HEK293T (cell line): ENCODE data around the gene KCTD4.

Experiments used
- CTCF ChIA-PET: fragments of 350-600 bp; formaldehyde crosslinking; extraction: SDS; loops from one replicate; lab custom pipeline; 2021; ENCODE audit warnings: antibody characterized with exemption, inconsistent platforms; lab: Yijun Ruan, JAX
- POLR2A ChIA-PET: fragments of 350-600 bp; formaldehyde crosslinking; extraction: SDS; loops from one replicate; lab custom pipeline; 2020; ENCODE audit warnings: antibody characterized with exemption, inconsistent platforms; lab: Yijun Ruan, JAX
- DNase-seq: peaks from one replicate; pipeline ENCODE4 v3.0.0; 2012; ENCODE audit warnings: mixed read lengths; ENCODE audit errors: extremely low spot score
- ARNT ChIP-seq: fragments of 450-650 bp; IDR thresholded peaks from 2 replicates; pipeline ENCODE4 v1.6.1; 2017; ENCODE audit warnings: mild to moderate bottlenecking
- BHLHE40 ChIP-seq: fragments of 450-650 bp; IDR thresholded peaks from 2 replicates; pipeline ENCODE4 v1.6.1; 2016; ENCODE audit warnings: mild to moderate bottlenecking, moderate library complexity, borderline replicate concordance
- CTBP1 ChIP-seq: fragments of 450-650 bp; IDR thresholded peaks from 2 replicates; pipeline ENCODE4 v1.6.1; 2016; ENCODE audit warnings: borderline replicate concordance
- ELF4 ChIP-seq: fragments of 450-650 bp; IDR thresholded peaks from 2 replicates; pipeline ENCODE4 v1.6.1; 2017; ENCODE audit warnings: antibody characterized with exemption
- FOXA1 ChIP-seq: fragments of 450-650 bp; IDR thresholded peaks from 2 replicates; pipeline ENCODE4 v1.6.1; 2016; ENCODE audit warnings: mild to moderate bottlenecking
- FOXK2 ChIP-seq: fragments of 450-650 bp; IDR thresholded peaks from 2 replicates; pipeline ENCODE4 v1.6.1; 2016; ENCODE audit warnings: mild to moderate bottlenecking
- FOXM1 ChIP-seq: fragments of 450-650 bp; IDR thresholded peaks from 2 replicates; pipeline ENCODE4 v1.6.1; 2017; ENCODE audit warnings: mild to moderate bottlenecking, borderline replicate concordance
- HDGF ChIP-seq: fragments of 450-650 bp; IDR thresholded peaks from 2 replicates; pipeline ENCODE4 v1.6.1; 2017; ENCODE audit warnings: antibody characterized with exemption, borderline replicate concordance
- L3MBTL2 ChIP-seq: fragments of 450-650 bp; conservative IDR thresholded peaks from 2 replicates; pipeline ENCODE4 v1.6.1; 2016; ENCODE audit warnings: mild to moderate bottlenecking
- LEF1 ChIP-seq: fragments of 450-650 bp; IDR thresholded peaks from 2 replicates; pipeline ENCODE4 v1.6.1; 2017; ENCODE audit warnings: mild to moderate bottlenecking, borderline replicate concordance
- NFRKB ChIP-seq: fragments of 450-650 bp; IDR thresholded peaks from 2 replicates; pipeline ENCODE4 v1.6.1; 2016; ENCODE audit warnings: mild to moderate bottlenecking, moderate library complexity
- SP1 ChIP-seq: fragments of 450-650 bp; IDR thresholded peaks from 2 replicates; pipeline ENCODE4 v1.6.1; 2017
- SUZ12 ChIP-seq: fragments of 450-650 bp; IDR thresholded peaks from 2 replicates; pipeline ENCODE4 v1.6.1; 2016; ENCODE audit warnings: mild to moderate bottlenecking
- TARDBP ChIP-seq: fragments of 450-650 bp; IDR thresholded peaks from 2 replicates; pipeline ENCODE4 v1.6.1; 2016
- ZNF384 ChIP-seq: fragments of 450-650 bp; IDR thresholded peaks from 2 replicates; pipeline ENCODE4 v1.6.1; 2016
- TF ChIP-seq, protein P1 (sequence below): fragments of 450-650 bp; IDR thresholded peaks from 2 replicates; pipeline ENCODE4 v1.6.1; 2016

The KCTD4 gene

DNA sequence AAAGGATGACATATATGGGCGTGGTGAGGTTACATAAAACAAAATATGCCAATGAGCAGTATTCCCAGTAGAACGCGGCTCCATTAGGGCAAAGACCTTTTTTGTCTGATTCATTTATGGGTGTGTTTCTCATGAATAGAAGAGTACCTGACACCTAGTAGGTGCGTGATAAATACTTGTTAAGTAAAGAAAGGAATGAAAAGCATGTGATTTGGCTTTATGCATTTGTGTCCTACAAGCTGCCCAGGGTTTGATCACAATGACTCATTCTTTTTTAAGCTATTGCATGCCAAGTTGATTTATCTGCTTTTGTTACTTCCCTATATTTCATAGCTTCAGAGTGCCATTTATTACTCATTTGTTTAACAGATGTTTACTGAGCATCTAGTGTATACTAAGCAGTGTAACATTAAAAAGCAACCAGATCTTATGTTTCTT is 19.1 kb upstream of the KCTD4 start:
- TF ChIP-seq, protein P1, sequence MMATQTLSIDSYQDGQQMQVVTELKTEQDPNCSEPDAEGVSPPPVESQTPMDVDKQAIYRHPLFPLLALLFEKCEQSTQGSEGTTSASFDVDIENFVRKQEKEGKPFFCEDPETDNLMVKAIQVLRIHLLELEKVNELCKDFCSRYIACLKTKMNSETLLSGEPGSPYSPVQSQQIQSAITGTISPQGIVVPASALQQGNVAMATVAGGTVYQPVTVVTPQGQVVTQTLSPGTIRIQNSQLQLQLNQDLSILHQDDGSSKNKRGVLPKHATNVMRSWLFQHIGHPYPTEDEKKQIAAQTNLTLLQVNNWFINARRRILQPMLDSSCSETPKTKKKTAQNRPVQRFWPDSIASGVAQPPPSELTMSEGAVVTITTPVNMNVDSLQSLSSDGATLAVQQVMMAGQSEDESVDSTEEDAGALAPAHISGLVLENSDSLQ = peak; percentile 72
- TF ChIP-seq SUZ12 (no peak), FOXA1 (no peak)
- CTCF ChIA-PET = no interaction called here

DNA sequence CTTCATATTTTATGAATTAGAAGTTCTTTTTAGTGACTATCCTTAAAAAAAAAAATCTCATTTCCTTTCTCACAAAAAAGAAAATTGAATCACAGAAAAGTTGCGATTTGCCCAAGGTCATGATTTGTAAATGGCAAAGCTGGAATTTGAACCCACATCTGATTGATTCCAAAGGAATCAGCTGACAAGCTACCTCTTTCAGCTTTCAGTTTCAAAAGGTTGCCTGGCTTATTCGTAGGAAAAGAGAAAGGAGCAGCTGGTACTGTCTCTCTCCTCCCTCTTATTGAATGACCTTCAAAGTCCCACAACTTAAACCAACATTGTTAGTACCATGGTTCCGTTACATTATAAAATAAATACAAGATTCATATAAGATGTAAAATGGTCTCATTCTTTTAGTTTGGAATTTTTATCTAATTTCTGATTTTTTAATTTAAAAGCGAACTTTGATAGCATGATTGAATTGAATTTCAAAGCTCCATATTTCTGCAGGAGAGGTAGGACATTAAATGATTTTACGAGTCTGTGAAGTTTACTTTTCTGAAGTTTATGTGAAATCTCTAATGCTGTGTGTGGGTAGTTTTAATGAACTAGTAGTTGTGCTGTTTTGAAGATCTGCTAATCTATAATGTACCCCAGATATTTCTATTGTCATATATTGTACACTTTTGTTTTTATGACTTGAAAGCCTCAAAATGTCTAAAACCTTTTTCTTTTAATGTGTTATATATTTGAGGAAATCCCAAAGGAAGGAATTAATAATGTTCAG is 18.5 kb upstream of the KCTD4 start:
- POLR2A ChIA-PET = no interaction called here

More for the DNA sequence above, 19.1 kb upstream of the KCTD4 start:
- DNase-seq = no peak
- POLR2A ChIA-PET = no interaction called here

DNA sequence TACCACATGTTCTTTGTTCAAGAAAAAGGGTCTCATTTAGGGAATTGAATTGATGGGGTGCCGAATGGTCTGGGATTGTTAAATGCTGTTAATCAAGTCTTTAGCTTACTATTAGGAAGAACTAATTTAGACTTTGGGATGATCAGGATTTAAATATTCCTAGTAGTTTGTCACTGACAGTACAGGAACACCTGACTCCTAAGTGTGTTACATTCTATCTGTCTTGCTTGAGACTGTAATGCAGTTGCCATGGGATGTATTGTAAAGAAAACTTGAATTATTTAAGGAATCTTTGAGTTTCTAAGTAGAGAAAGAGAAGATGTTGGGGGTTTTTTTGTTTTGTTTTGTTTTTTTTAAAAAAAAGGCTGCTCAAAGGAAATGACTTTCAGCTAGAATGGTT is 17.8 kb upstream of the KCTD4 start:
- POLR2A ChIA-PET = no interaction called here
- CTCF ChIA-PET = no interaction called here
- DNase-seq = no peak
- TF ChIP-seq BHLHE40 = no peak
- TF ChIP-seq ZNF384 = no peak
- TF ChIP-seq ELF4 = no peak
- TF ChIP-seq L3MBTL2 = no peak
- TF ChIP-seq CTBP1 = no peak
- no peak for TF ChIP-seq SP1
- no peak for TF ChIP-seq LEF1
- no peak for TF ChIP-seq NFRKB
- no peak for TF ChIP-seq SUZ12
- TF ChIP-seq FOXA1 = no peak
- no peak for TF ChIP-seq FOXM1
- no peak for TF ChIP-seq ARNT
- no peak for TF ChIP-seq HDGF
- TF ChIP-seq, protein P1 = no peak
- TF ChIP-seq FOXK2 = no peak

More for the DNA sequence above, 18.5 kb upstream of the KCTD4 start:
- CTCF ChIA-PET = no interaction called here
- no peak for DNase-seq
- TF ChIP-seq BHLHE40 (no peak), FOXM1 (no peak), NFRKB (no peak)

DNA sequence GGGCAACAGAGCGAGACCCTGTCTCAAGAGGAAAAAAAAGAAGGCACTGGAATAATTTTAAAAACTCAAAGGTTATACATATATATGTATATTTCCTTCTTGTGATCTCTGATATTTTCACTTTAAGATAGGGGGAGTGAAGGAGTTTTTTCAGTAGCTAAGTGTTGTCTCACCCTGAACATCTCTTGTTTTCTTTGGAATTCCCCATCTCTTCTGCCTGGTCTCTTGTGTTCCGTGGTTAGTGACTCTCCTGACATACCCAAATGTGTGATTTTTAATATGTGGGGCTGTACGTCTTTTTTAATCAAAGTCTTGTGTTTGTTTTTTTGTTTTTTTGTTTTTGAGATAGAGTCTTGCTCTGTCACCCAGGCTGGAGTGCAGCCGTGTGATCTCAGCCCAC is 15.3 kb upstream of the KCTD4 start:
- CTCF ChIA-PET = no interaction called here
- POLR2A ChIA-PET = no interaction called here
- TF ChIP-seq ARNT (no peak), SUZ12 (no peak), TARDBP (no peak), LEF1 (no peak), FOXM1 (no peak), ELF4 (no peak), FOXK2 (no peak), NFRKB (no peak), FOXA1 (no peak), HDGF (no peak)
- TF ChIP-seq, protein P1 = no peak
- DNase-seq = no peak

DNA sequence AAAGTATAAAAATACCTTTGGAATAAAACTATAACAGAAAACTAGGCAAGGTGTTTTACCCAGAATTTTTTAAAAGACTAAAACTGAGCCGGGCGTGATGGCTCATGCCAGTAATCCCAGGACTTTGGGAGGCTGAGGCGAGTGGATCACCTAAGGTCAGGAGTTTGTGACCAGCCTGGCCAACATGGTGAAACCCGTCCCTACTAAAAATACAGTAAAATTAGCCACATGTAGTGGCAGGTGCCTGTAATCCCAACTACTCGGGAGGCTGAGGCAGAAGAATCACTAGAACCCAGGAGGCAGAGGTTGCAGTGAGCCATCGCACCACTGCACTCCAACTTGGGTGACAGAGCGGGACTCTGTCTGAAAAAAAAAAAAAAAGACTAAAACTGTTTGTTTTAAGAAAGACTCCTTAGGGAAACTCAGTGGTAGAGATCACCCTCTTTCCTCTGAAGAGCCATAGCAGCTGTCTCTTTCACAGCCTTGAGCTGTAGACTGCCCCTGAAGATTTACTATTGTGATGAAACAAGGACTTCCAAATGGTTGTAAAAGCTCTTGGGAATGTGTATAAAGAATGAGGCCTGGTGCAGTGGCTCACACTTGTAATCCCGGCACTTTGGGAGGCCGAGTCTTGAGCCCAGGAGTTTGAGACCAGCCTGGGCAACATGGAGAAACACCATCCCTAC is 14.7 kb upstream of the KCTD4 start:
- no peak for TF ChIP-seq ELF4
- TF ChIP-seq TARDBP = no peak
- no peak for TF ChIP-seq FOXK2
- no peak for TF ChIP-seq FOXA1
- no peak for TF ChIP-seq FOXM1
- no peak for TF ChIP-seq ARNT
- TF ChIP-seq, protein P1 = no peak
- no peak for TF ChIP-seq SP1
- no peak for TF ChIP-seq ZNF384
- TF ChIP-seq LEF1 = no peak
- no peak for TF ChIP-seq NFRKB
- TF ChIP-seq HDGF = no peak
- TF ChIP-seq SUZ12 = no peak
- no peak for TF ChIP-seq CTBP1
- TF ChIP-seq L3MBTL2 = no peak
- no peak for TF ChIP-seq BHLHE40
- CTCF ChIA-PET = no interaction called here
- POLR2A ChIA-PET = no interaction called here
- DNase-seq = no peak

DNA sequence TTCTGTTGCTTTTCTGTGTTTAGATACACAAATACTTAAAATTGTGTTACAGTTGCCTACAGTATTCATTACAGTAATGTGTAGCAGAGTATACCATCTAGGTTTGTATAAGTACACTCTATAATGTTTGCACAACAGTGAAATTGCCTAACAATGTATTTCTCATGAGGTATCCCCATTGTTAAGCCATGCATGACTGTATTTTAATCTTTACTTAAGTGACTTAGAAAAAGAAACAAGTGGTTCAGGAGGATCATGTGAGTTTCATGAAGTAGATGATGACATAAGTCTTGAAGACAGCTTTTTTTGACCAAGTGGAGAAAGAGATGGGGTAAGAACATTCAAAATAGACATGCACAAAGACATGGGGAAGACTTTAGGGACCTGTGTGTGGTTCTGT is 8.4 kb upstream of the KCTD4 start:
- no peak for TF ChIP-seq NFRKB
- TF ChIP-seq, protein P1 = no peak
- TF ChIP-seq ELF4 = no peak
- TF ChIP-seq SP1 = no peak
- TF ChIP-seq L3MBTL2 = no peak
- no peak for TF ChIP-seq SUZ12
- no peak for TF ChIP-seq LEF1
- no peak for TF ChIP-seq FOXA1
- TF ChIP-seq TARDBP = no peak
- TF ChIP-seq ZNF384 = no peak
- TF ChIP-seq FOXM1 = no peak
- TF ChIP-seq HDGF = no peak
- CTCF ChIA-PET = no interaction called here
- POLR2A ChIA-PET = no interaction called here
- no peak for DNase-seq
